GM18951 (cell line): ENCODE data around the gene SMIM9.
"Not testable (repeated sequence)": the region's sequence is repeated elsewhere in the genome, so short reads cannot be mapped to it uniquely, and the experiment has no call there.

Source experiments
- POLR2A ChIP-seq: IDR thresholded peaks from 4 replicates; pipeline ENCODE4 v1.6.1; 2011; ENCODE audit warnings: mild to moderate bottlenecking; ENCODE audit not compliant: insufficient read length, insufficient read depth; ENCODE audit errors: extremely low read depth
- in situ Hi-C: fragments of 300-500 bp; cut with MboI; formaldehyde crosslinking; loops from one replicate; pipeline ENCODE4 v1.12.0; 2022; ENCODE audit warnings: low sequenced_read_pairs, mixed read lengths, inconsistent platforms; ENCODE audit not compliant: unreplicated experiment

SMIM9 gene

GRCh38 chrX:154824638-154825037, 9.8 kb downstream of the SMIM9 start:
- TF ChIP-seq POLR2A: no peak
- in situ Hi-C loops: loop anchor here (25.0 kb wide), 1 partner anchor 237 kb away; the partner anchor contains the start of gene CTAG1A

- in situ Hi-C loops: no loop called here
- TF ChIP-seq POLR2A: no peak
Observed at GRCh38 chrX:154822029-154822428, 12.4 kb downstream of the SMIM9 start.

GRCh38 chrX:154821523-154821922, 12.9 kb downstream of the SMIM9 start:
- TF ChIP-seq POLR2A: no peak
- in situ Hi-C loops: no loop called here

GRCh38 chrX:154819771-154820341, 14.6 kb downstream of the SMIM9 start:
- in situ Hi-C loops: no loop called here
- no peak for TF ChIP-seq POLR2A

GRCh38 chrX:154818916-154819770, 15.3 kb downstream of the SMIM9 start:
- no peak for TF ChIP-seq POLR2A
- in situ Hi-C loops: no loop called here

GRCh38 chrX:154817048-154817618, 17.3 kb downstream of the SMIM9 start:
- in situ Hi-C loops: not testable (repeated sequence)

GRCh38 chrX:154816326-154816898, 18.1 kb downstream of the SMIM9 start:
- in situ Hi-C loops: not testable (repeated sequence)

- TF ChIP-seq POLR2A: no peak
- in situ Hi-C loops: no loop called here
Observed at GRCh38 chrX:154815274-154815818, 19.1 kb downstream of the SMIM9 start.

GRCh38 chrX:154813801-154814200, 20.7 kb downstream of the SMIM9 start:
- in situ Hi-C loops: no loop called here
- no peak for TF ChIP-seq POLR2A

- in situ Hi-C loops: no loop called here
- no peak for TF ChIP-seq POLR2A
Observed at GRCh38 chrX:154812341-154813101, 21.9 kb downstream of the SMIM9 start.

GRCh38 chrX:154809939-154810665, 24.4 kb downstream of the SMIM9 start:
- in situ Hi-C loops: no loop called here

GRCh38 chrX:154806837-154807501, 27.5 kb downstream of the SMIM9 start:
- in situ Hi-C loops: no loop called here
- TF ChIP-seq POLR2A: no peak

More at GRCh38 chrX:154809939-154810665, 24.4 kb downstream of the SMIM9 start:
- TF ChIP-seq POLR2A: no peak
